Stimulated activated CD4-positive, alpha-beta T cell treated with anti-CD3 and anti-CD28 coated beads, Interleukin-15, amount 100 ng/mL, for 48 hours (primary cell): Measurements from ENCODE around the gene SCTR.

ENCODE experiments used
- DNase-seq, 2 donors: peaks; one replicate each; pipeline ENCODE4 v3.0.0-alpha.2; 2020; ENCODE audit warnings: low read depth in 2 of 2

Gene SCTR

GRCh38 chr2:119430023-119430498 is 94.2 kb downstream of the SCTR start:
- DNase-seq: no peak

GRCh38 chr2:119429225-119429981 is 94.9 kb downstream of the SCTR start:
- no peak for DNase-seq

GRCh38 chr2:119428488-119429224 is 95.6 kb downstream of the SCTR start:
- no peak for DNase-seq

GRCh38 chr2:119427756-119428155 is 96.5 kb downstream of the SCTR start:
- no peak for DNase-seq

DNA sequence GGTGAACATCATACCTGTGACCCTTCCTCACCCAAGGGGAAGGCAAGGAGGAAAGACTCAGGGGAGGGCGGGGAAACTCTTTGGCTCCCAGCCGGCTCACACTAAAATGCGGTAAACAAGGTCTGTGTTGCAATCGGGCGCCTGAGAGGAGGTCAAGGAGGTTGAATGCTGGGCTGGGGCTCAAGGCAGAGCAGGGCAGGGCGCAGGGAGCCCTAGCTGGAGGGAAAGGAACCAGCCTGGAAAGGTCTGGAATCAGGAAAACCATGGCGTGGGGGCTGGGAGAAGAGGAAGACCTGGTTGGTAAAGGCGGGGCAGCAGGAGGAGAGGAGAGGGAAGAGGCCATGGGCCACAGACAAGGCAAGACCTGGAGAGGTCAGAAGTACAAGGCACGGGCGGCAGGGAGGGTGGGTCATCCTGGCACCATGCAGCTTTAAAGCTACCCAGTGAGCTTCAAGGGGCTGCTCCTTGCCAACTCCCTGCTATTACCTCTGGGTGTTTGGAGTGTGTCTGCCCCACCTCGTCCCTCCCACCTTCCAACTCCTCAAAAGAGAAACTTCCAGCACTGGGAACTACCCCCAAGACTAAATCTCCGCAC is 97.4 kb downstream of the SCTR start:
- no peak for DNase-seq

DNA sequence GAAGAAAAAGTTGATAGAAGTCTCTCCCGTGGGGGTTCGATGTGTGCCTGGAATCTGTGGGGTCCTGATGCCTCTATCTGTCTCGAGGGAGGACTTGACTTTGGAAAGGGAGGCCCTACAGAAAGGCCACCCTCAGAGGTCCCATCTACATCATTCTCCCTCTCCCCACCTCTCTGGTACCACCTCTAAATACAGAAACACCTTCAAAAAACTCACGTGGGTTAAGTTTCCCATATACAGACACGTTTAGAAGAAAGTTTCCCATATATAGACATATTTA is 97.9 kb downstream of the SCTR start:
- DNase-seq: no peak

DNA sequence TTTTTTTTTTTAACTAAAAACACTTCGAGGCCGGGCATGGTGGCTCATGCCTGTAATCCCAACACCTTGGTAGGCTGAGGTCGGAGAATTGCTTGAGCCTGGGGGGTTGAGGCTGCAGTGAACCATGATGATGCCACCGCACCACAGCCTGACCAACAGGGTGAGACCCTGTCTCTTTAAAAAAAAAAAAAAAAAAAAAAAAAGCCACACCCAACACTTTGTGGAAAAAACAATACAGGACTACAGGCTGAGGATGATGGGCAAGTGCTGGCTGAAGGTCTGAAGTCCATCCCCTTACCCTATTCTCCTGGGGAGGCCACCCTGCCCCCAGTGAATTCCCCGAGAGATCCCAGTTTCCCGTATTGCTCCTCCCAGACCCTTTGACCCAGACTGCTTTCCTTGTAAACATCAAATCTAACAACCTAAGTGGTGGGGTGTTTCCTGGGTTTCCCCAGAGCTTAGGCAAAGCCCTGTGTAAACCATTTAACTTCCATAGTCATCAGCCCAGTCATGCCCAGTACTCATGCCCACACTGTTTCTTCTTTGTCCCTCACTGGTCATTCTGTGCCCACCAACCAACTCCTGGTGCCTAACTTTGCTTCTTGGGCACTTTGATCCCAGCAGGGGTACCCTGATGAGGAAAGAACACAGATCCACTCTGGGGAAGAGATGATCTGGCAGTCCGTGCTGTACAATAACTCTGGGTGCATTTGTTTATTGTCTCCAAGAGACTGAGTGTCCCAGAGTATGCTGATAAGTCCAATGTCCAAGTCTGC is 98.5 kb downstream of the SCTR start:
- DNase-seq: no peak

GRCh38 chr2:119425119-119425405 is 99.2 kb downstream of the SCTR start:
- no peak for DNase-seq

DNA sequence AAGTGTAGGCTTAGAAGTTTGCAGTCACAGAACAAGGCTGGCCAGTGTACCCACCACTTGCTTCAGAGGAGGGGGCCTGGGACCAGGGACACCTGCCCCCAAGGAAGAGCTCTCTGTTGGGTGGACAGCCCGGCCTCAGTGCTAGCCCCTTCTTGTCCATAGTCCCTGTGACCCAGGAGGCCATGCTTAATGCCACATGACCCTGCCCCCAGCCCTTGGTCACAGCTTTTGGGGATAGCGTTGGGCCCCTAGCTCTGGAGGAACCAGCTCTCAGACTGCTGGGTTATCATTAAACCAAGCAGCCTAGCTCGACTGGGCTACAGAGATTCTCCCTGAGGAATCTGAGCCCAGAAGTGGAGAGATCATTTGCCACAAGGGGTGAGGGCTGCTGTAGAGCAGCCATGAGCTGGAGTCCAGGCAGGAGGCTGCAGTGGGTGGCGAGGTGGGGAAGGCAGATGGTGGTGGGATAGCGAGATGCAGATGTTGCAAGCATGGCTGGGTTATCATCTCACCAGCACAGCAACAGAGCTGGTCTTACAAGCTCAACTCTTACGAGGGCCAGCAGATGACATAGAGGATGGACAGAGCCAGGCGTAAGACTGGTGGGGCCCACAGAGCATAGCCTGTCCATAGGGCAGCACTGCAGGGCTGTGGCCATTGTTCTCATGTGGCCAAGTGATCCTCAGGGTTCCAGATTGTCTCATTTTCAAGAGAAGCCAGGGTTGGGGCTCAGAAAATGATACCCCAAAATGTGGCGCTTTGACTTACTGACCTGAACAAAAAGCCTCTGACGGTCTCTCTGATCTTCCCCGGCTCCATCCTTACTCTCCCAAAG is 99.8 kb downstream of the SCTR start:
- DNase-seq: no peak

GRCh38 chr2:119423811-119424210 is 100.5 kb downstream of the SCTR start:
- DNase-seq: no peak

DNA sequence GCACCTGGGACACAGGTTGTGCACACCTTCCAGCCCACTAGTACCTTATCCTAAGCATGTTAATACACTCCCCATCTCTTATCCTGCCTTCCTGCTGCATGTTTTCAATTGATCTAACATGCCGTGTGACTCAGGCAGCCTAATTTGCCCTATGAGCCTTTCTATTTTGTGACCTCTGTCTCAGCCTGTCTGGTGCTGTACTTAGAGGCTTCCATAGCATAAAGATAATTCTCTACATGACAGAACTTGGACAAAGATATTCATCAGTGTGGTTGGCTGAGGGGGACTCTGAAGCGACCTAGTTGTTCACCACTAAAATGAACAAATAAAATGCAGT is 101.2 kb downstream of the SCTR start:
- no peak for DNase-seq

DNA sequence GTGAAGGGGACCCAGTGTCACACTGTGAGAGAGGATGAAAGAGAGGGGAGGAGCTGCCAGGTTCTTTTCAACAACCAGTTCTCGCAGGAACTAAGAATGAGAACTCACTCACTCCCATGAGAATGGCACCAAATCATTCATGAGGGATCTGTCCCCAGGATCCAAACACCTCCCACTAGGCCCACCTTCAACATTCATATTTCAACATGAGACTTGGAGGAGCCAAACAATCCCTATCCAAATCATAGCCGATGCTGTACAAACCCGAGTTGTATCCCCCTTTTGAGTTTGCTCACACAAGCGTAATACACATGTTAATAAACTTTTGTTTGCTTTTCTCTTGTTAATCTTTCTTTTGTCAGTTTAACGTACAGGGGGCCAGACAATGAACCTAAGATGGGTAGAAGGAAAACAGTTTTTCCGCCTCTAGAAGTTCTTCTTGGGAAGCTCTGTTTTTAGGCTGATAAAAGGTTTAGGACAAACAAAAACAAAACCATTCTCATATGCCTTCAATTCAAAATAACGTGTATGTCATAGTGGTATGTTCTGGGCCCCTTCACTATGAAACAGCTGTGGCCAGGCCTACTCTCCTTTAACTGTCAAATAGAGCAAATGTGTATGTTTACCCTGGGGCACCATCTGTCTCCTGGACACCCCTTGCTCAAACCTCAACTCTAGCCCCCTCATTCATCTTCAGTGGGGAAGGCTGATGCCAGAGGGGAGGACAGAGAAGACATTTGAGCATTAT is 101.7 kb downstream of the SCTR start:
- DNase-seq: no peak

DNA sequence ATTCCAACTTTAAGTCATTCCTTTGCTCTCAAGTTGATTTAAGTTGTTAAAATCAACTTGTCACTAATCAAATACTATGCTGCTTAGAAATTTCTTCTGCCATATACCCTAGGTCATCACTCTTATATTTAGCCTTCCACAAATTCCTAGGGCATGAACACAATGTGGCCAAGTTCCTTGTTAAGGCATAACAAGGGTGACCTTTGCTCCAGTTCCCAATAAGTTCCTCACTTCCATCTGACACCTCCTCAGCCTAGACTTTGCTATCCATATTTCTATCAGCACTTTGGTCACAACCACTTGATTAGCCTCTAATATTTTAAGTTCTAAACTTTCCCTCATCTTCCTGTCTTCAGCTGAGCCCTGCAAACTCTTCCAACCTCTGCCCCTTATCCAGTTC is 102.5 kb downstream of the SCTR start:
- no peak for DNase-seq

- no peak for DNase-seq
These were observed 103.0 kb downstream of the SCTR start for GRCh38 chr2:119421304-119421703.

DNA sequence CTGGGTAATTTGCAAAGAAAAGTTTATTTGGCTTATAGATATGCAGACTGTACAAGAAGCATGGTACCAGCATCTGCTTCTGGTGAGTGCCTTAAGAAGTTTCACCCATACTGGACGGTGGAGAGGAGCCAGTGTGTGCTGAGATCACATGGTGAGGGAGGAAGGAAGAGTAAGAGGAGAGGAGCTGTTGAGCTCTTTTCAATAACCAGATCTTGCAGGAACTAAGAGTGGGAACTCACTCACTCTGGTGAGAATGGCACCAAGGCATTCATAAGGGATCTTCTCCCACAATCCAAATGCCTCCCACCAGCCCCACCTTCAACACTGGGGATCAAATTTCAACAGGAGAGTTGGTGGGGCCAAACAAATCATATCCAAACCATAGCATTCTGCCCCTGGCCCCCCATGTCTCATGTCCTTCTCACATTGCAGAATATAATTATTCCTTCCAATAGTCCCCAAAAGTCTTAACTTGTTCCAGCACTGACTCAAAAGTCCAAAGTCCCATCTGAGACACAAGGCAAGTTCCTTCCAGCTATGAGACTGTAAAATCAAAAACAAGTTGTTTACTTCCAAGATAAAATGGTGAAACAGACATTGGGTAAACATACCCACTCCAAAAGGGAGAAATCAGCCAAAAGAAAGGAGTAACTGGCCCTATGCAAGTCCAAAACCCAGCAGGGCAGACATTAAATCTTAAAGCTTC is 104.3 kb downstream of the SCTR start:
- DNase-seq: no peak

DNA sequence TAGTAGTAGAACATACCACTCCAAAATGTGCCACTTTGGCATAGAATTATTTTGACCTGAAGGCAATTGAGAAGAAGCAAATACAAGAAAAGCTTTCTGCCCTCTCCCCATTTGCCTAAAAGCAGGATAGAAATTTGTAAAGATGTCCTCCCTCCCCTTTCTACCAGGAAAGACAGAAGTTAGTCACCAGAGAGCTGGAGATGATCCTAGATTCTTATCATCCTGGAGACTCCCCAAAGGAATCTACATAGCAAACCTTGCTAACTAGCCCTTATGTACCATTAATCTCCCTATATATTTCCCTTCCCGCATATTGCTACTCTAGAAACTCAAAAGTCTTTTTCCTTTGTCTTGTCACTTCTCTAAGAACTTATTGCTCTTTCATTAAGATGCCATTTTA is 105.2 kb downstream of the SCTR start:
- DNase-seq: no peak

DNA sequence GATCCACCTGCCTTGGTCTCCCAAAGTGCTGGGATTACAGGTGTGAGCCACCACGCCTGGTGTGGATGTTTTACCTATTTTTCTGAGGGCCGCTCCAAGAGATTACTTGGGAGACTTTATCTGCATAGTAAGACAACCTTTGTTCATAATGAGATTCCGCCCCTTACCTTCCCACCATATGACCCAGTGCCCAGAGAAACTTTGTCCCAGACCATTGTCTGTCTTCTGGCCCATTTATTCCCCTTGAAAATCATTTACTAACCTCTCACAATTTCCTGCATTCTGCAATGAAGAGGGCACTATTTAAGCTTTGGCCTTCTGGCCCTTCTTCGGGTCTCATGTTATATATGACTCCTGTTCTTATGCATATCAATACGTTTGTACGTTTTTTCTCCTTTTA is 106.4 kb downstream of the SCTR start:
- DNase-seq: no peak

- no peak for DNase-seq
These were observed 107.9 kb downstream of the SCTR start for GRCh38 chr2:119416299-119416923.

DNA sequence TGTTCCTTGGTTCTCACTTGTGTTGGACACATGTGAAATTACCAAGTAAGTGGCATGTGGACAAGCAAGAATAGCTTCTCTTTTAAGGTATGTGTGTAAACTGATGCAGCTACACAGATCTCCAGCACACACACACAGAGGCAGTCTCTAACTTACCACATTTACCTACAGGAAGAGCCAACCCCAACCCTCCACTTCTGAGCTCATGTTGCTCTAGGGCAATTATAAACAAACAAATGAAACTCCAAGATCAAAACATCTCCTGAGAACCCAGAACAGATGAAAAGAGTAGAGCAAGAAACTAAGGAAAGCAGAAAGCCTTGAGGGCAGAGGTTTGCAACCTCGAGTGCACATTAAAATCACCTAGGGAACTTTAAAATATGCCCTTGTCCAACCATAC is 108.7 kb downstream of the SCTR start:
- no peak for DNase-seq

- DNase-seq: no peak
These were observed 109.4 kb downstream of the SCTR start for GRCh38 chr2:119414894-119415293.
